ENCODE results near the gene EPB41L2. TPM values are rescaled to one million over a fixed set of nuclear protein-coding genes. Genes with fewer than 3 reads are reported as not detected.

The EPB41L2 gene
- total and polyA plus RNA-seq, 2 donors (not counting 1 experiment from before 2014, with no cell fraction given), result 113 to 264 TPM

DNA sequence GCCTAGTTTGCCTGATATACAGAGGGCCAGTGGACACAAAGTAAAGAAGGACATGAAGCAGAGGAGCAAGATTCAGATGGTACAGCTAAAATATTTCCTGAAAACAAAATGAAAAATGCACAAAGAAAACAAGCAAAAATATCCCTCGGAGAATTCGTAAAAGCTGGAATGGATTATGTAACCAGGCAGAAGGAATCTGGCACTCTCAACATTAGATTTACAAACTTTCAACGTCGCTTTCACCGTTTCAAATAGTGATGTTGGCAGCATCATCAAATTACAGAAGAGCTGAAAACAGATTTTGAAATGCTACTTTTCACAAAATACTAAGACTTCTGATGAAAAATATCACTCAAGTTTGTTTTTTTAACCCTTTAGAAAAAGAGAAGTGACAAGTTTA lies 224.1 kb downstream of the EPB41L2 start:
- Histone ChIP-seq H3K79me2 (ENCODE audit: control insufficient read depth, insufficient read depth, low read length) (no peaks in the 10 kb centered on the region), H3K27ac (ENCODE audit: insufficient read depth, low read length) (no peak overlapping the region), H3K9me3 (ENCODE audit: control insufficient read depth, insufficient read depth, low read depth, low read length) (no peaks in the 10 kb centered on the region), H3K27me3 (ENCODE audit: control insufficient read depth, insufficient read depth, low read length) (no peaks in the 10 kb centered on the region), H4K20me1 (ENCODE audit: control insufficient read depth, extremely low read depth, insufficient read depth, low read length) (no peaks in the 10 kb centered on the region), H3K9ac (ENCODE audit: insufficient read depth, low read length) (no peak overlapping the region), H2AFZ (ENCODE audit: low read length) (no peak overlapping the region), H3K4me1 (ENCODE audit: control insufficient read depth, extremely low read depth, insufficient read depth, low read length) (peaks cover 2% of the 10 kb centered on the region), H3K4me2 (ENCODE audit: extremely low read depth, insufficient read depth, low read length) (no peak overlapping the region), H3K36me3 (ENCODE audit: control insufficient read depth, insufficient read depth, low read length) (no peaks in the 10 kb centered on the region), H3K4me3 (replicated peaks in 1 of 4; ENCODE audit: control extremely low read depth in 1 of 4, insufficient read depth in 1 of 4, low read depth in 3 of 4, low read length in 4 of 4) (no peak overlapping the region)
- DNase-seq (ENCODE audit: low read depth in 2 of 2), result no peak
- TF ChIP-seq, protein P1, sequence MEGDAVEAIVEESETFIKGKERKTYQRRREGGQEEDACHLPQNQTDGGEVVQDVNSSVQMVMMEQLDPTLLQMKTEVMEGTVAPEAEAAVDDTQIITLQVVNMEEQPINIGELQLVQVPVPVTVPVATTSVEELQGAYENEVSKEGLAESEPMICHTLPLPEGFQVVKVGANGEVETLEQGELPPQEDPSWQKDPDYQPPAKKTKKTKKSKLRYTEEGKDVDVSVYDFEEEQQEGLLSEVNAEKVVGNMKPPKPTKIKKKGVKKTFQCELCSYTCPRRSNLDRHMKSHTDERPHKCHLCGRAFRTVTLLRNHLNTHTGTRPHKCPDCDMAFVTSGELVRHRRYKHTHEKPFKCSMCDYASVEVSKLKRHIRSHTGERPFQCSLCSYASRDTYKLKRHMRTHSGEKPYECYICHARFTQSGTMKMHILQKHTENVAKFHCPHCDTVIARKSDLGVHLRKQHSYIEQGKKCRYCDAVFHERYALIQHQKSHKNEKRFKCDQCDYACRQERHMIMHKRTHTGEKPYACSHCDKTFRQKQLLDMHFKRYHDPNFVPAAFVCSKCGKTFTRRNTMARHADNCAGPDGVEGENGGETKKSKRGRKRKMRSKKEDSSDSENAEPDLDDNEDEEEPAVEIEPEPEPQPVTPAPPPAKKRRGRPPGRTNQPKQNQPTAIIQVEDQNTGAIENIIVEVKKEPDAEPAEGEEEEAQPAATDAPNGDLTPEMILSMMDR (conservative IDR thresholded peaks at IDR 0.05 in 1 of 2, IDR thresholded peaks at IDR 0.05 in 1 of 2; ENCODE audit: low read depth in 1 of 2, low read length in 2 of 2), result no peak
- no peak for TF ChIP-seq EZH2 (IDR thresholded peaks at IDR 0.05; ENCODE audit: low read length, missing control alignments)

DNA sequence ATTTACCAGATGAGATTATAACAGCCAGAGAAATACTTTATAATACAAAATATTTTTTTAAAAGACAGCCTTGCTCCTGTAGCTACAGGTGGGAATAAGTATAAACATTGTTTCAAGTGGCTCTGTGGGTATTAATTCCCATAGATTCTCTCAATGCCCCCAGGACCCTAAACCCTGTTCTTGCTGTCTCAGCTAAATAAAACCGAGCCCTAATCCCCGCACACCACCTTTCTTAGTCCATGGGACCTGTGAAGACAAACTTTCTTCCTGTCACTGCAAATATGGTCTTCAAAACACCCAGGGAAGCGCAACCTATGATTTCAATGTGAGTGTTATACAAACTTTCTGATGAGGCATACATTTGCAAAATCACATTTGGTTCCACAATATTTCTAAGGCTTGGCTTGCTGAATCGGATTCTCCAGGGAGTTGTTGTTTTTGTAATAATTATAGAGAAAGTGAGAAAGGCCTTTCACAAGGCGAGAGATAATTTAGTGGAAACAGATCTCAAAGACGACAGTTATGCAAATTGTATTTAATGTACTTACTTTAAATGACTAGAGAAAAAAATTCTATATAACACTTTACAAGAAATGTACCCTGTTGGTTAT lies 224.7 kb downstream of the EPB41L2 start:
- TF ChIP-seq EZH2 (IDR thresholded peaks at IDR 0.05; ENCODE audit: low read length, missing control alignments), result no peak
- TF ChIP-seq, protein P1 (conservative IDR thresholded peaks at IDR 0.05 in 1 of 2, IDR thresholded peaks at IDR 0.05 in 1 of 2; ENCODE audit: low read depth in 1 of 2, low read length in 2 of 2), result no peak
- Histone ChIP-seq H3K4me1 (ENCODE audit: control insufficient read depth, extremely low read depth, insufficient read depth, low read length) (peaks cover 2% of the 10 kb centered on the region), H3K9me3 (ENCODE audit: control insufficient read depth, insufficient read depth, low read depth, low read length) (no peaks in the 10 kb centered on the region), H3K27ac (ENCODE audit: insufficient read depth, low read length) (no peak overlapping the region), H3K9ac (ENCODE audit: insufficient read depth, low read length) (no peak overlapping the region), H4K20me1 (ENCODE audit: control insufficient read depth, extremely low read depth, insufficient read depth, low read length) (no peaks in the 10 kb centered on the region), H3K4me3 (replicated peaks in 1 of 4; ENCODE audit: control extremely low read depth in 1 of 4, insufficient read depth in 1 of 4, low read depth in 3 of 4, low read length in 4 of 4) (no peak overlapping the region), H2AFZ (ENCODE audit: low read length) (no peak overlapping the region), H3K4me2 (ENCODE audit: extremely low read depth, insufficient read depth, low read length) (no peak overlapping the region), H3K27me3 (ENCODE audit: control insufficient read depth, insufficient read depth, low read length) (no peaks in the 10 kb centered on the region), H3K79me2 (ENCODE audit: control insufficient read depth, insufficient read depth, low read length) (no peaks in the 10 kb centered on the region), H3K36me3 (ENCODE audit: control insufficient read depth, insufficient read depth, low read length) (no peaks in the 10 kb centered on the region)
- no peak for DNase-seq (ENCODE audit: low read depth in 2 of 2)

DNA sequence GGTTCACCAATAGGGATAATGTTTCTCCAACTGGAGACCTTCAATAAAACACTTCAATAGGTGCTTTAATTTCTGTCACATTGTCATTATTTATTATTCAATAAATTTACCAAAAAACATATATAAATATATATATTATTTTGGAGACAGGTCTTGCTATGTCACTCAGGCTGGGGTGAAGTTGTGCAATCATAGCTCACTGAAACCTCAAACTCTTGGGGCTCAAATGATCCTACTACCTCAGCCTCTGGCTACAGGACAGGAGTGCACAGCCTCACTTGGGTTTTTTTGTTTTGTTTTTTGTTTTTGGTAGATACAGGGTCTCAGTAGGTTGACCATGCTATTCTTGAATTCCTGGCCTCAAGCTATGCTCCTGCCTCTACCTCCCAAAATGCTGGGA lies 226.0 kb downstream of the EPB41L2 start:
- no peaks in the 10 kb centered on the region for H3K27me3 ChIP-seq (ENCODE audit: control insufficient read depth, insufficient read depth, low read length)
- no peaks in the 10 kb centered on the region for H3K79me2 ChIP-seq (ENCODE audit: control insufficient read depth, insufficient read depth, low read length)
- H3K9ac ChIP-seq (ENCODE audit: insufficient read depth, low read length), result no peak overlapping the region
- no peak overlapping the region for H3K4me2 ChIP-seq (ENCODE audit: extremely low read depth, insufficient read depth, low read length)
- H3K36me3 ChIP-seq (ENCODE audit: control insufficient read depth, insufficient read depth, low read length), result no peaks in the 10 kb centered on the region
- H3K4me1 ChIP-seq (ENCODE audit: control insufficient read depth, extremely low read depth, insufficient read depth, low read length), result peaks cover 2% of the 10 kb centered on the region
- TF ChIP-seq, protein P1 (conservative IDR thresholded peaks at IDR 0.05 in 1 of 2, IDR thresholded peaks at IDR 0.05 in 1 of 2; ENCODE audit: low read depth in 1 of 2, low read length in 2 of 2), result no peak
- TF ChIP-seq EZH2 (IDR thresholded peaks at IDR 0.05; ENCODE audit: low read length, missing control alignments), result no peak
- no peak overlapping the region for H3K27ac ChIP-seq (ENCODE audit: insufficient read depth, low read length)
- no peaks in the 10 kb centered on the region for H3K9me3 ChIP-seq (ENCODE audit: control insufficient read depth, insufficient read depth, low read depth, low read length)
- no peak overlapping the region for H2AFZ ChIP-seq (ENCODE audit: low read length)
- no peaks in the 10 kb centered on the region for H4K20me1 ChIP-seq (ENCODE audit: control insufficient read depth, extremely low read depth, insufficient read depth, low read length)
- no peak overlapping the region for H3K4me3 ChIP-seq (replicated peaks in 1 of 4; ENCODE audit: control extremely low read depth in 1 of 4, insufficient read depth in 1 of 4, low read depth in 3 of 4, low read length in 4 of 4)
- DNase-seq (ENCODE audit: low read depth in 2 of 2), result no peak
